IMR-90 (cell line): Measurements from ENCODE around the gene KIFAP3. TPM values are rescaled to one million over a fixed set of nuclear protein-coding genes. Genes with fewer than 3 reads are reported as not detected.

Experiments used
- ATAC-seq: fragments of 200-7000 bp; cut with Tn5 transposase; 2 replicates; pipeline ENCODE4 v1.9.1; 2020; ENCODE audit warnings: low read depth, mild to moderate bottlenecking, moderate library complexity
- BruUV-seq: library from RNA; stranded (reverse); fragments of 400-500 nt; replicated peaks from 2 replicates; lab custom pipeline; 2021; lab: Mats Ljungman, UMichigan
- CTCF ChIA-PET: fragments of 300-600 bp; formaldehyde crosslinking; extraction: SDS; loops from one replicate; lab custom pipeline; 2021; ENCODE audit warnings: antibody characterized with exemption; lab: Yijun Ruan, JAX
- POLR2A ChIA-PET: fragments of 300-600 bp; sonication (Branson Sonifier 250); formaldehyde crosslinking; loops from one replicate; lab custom pipeline; 2022; ENCODE audit warnings: antibody characterized with exemption; ENCODE audit not compliant: unreplicated experiment; lab: Charles Lee
- DNase-seq: peaks from one replicate; pipeline ENCODE4 v3.0.0; 2013
- H2AFZ ChIP-seq: replicated peaks from 2 replicates; pipeline ENCODE3; 2013; ENCODE audit warnings: low read length, mild to moderate bottlenecking; ENCODE audit not compliant: poor library complexity
- H2AK5ac ChIP-seq: 2 replicates; pipeline ENCODE4 v1.6.1; 2013; ENCODE audit warnings: low read depth, low read length, inconsistent platforms
- H2AK9ac ChIP-seq: replicated peaks from 2 replicates; pipeline ENCODE3; 2013; ENCODE audit warnings: mild to moderate bottlenecking, low read depth, low read length, moderate library complexity; ENCODE audit not compliant: poor library complexity
- H2BK120ac ChIP-seq: 2 replicates; pipeline ENCODE4 v1.6.1; 2013; ENCODE audit warnings: low read depth, low read length, inconsistent platforms
- H2BK15ac ChIP-seq: 3 replicates; pipeline ENCODE4 v1.6.1; 2013; ENCODE audit warnings: low read depth, low read length, inconsistent platforms
- H2BK20ac ChIP-seq: 2 replicates; pipeline ENCODE4 v1.6.1; 2013; ENCODE audit warnings: low read depth, mild to moderate bottlenecking, inconsistent platforms, low read length, moderate library complexity
- H2BK5ac ChIP-seq: 2 replicates; pipeline ENCODE4 v1.6.1; 2013; ENCODE audit warnings: mild to moderate bottlenecking, low read depth, low read length, inconsistent platforms; ENCODE audit not compliant: poor library complexity, severe bottlenecking
- H3K14ac ChIP-seq: replicated peaks from 2 replicates; pipeline ENCODE4 v1.6.1; 2013; ENCODE audit warnings: low read depth, low read length, inconsistent platforms
- H3K18ac ChIP-seq: 2 replicates; pipeline ENCODE4 v1.6.1; 2013; ENCODE audit warnings: low read depth, low read length, control low read depth
- H3K23ac ChIP-seq: 2 replicates; pipeline ENCODE4 v1.6.1; 2013; ENCODE audit warnings: low read depth, low read length, inconsistent platforms
- H3K27ac ChIP-seq: 2 replicates; pipeline ENCODE4 v1.5.1; 2013; ENCODE audit warnings: mild to moderate bottlenecking, control low read depth, low read length; ENCODE audit not compliant: insufficient read depth
- H3K27me3 ChIP-seq: 2 replicates; pipeline ENCODE4 v1.6.1; 2013; ENCODE audit warnings: low read length; ENCODE audit not compliant: control insufficient read depth, insufficient read depth
- H3K36me3 ChIP-seq: 2 replicates; pipeline ENCODE4 v1.6.1; 2013; ENCODE audit warnings: low read length, mixed read lengths; ENCODE audit not compliant: control insufficient read depth, insufficient read depth
- H3K4ac ChIP-seq: 2 replicates; pipeline ENCODE4 v1.6.1; 2013; ENCODE audit warnings: low read depth, low read length, inconsistent platforms
- H3K4me1 ChIP-seq: 2 replicates; pipeline ENCODE4 v1.6.1; 2013; ENCODE audit warnings: low read length, mixed read lengths; ENCODE audit not compliant: control insufficient read depth, insufficient read depth
- H3K4me2 ChIP-seq: 2 replicates; pipeline ENCODE4 v1.6.1; 2013; ENCODE audit warnings: low read depth, mild to moderate bottlenecking, control low read depth, low read length, moderate library complexity
- H3K4me3 ChIP-seq: 2 replicates; pipeline ENCODE4 v1.5.1; 2013; ENCODE audit warnings: low read depth, mild to moderate bottlenecking, control low read depth, low read length, moderate library complexity; ENCODE audit not compliant: insufficient read depth
- H3K56ac ChIP-seq: 2 replicates; pipeline ENCODE4 v1.6.1; 2013; ENCODE audit warnings: low read length, inconsistent platforms; ENCODE audit not compliant: insufficient read depth; ENCODE audit errors: extremely low read depth
- H3K79me1 ChIP-seq, 2 experiments: 2 replicates each; pipeline ENCODE4 v1.6.1; 2013; ENCODE audit warnings: low read length in 2 of 2, inconsistent platforms in 1 of 2, low read depth in 1 of 2
- H3K9ac ChIP-seq: 2 replicates; pipeline ENCODE4 v1.6.1; 2013; ENCODE audit warnings: low read depth, low read length, control low read depth
- H3K9me1 ChIP-seq: 2 replicates; pipeline ENCODE4 v1.6.1; 2013; ENCODE audit warnings: low read length, inconsistent platforms; ENCODE audit not compliant: insufficient read depth
- H3K9me3 ChIP-seq: 2 replicates; pipeline ENCODE4 v1.6.1; 2013; ENCODE audit warnings: low read length; ENCODE audit not compliant: control insufficient read depth, insufficient read depth
- H4K20me1 ChIP-seq: 2 replicates; pipeline ENCODE4 v1.6.1; 2013; ENCODE audit warnings: low read length, inconsistent platforms; ENCODE audit not compliant: insufficient read depth
- H4K5ac ChIP-seq: 2 replicates; pipeline ENCODE4 v1.6.1; 2013; ENCODE audit warnings: mild to moderate bottlenecking, low read depth, low read length, control low read depth
- H4K8ac ChIP-seq, 2 experiments: 2 replicates each; pipeline ENCODE4 v1.6.1; 2013; ENCODE audit warnings: low read depth in 2 of 2, low read length in 2 of 2, control low read depth in 1 of 2, inconsistent platforms in 1 of 2
- H4K91ac ChIP-seq: 2 replicates; pipeline ENCODE4 v1.6.1; 2013; ENCODE audit warnings: low read depth, low read length, inconsistent platforms; ENCODE audit not compliant: insufficient read depth
- FOS ChIP-seq: fragments of 150-350 bp; IDR thresholded peaks from 2 replicates; pipeline ENCODE4 v1.6.1; 2016; ENCODE audit warnings: low read depth, low read length
- MAFK ChIP-seq: IDR thresholded peaks from 2 replicates; pipeline ENCODE4 v1.6.1; 2012; ENCODE audit warnings: low read depth, low read length, improper control_type of control experiment
- RFX5 ChIP-seq: IDR thresholded peaks from 2 replicates; pipeline ENCODE4 v1.8.0; 2012; ENCODE audit warnings: low read depth, mild to moderate bottlenecking, low read length, moderate library complexity
- WGBS, 2 experiments: methylation state at CpG; one replicate each; pipeline versions ENCODE4 v1.1.5 to v1.1.7; 2013; ENCODE audit warnings: missing lambda C conversion rate in 2 of 2; ENCODE audit not compliant: insufficient read length in 1 of 2; ENCODE audit errors: extremely low coverage in 2 of 2; 5-methylcytosine and 5-hydroxymethylcytosine counted together
- dilution Hi-C: fragments of 300-500 bp; cut with HindIII; formaldehyde crosslinking; loops from one replicate; pipeline ENCODE4 v1.14.3; 2018; ENCODE audit warnings: low sequenced_read_pairs; ENCODE audit not compliant: unreplicated experiment
- in situ Hi-C: fragments of 300-500 bp; cut with MboI; formaldehyde crosslinking; loops from 3 replicates; pipeline ENCODE4 v1.14.3; 2019; ENCODE audit warnings: low sequenced_read_pairs, inconsistent platforms, mixed read lengths
- intact Hi-C: fragments of 100-400 bp; cut with micrococcal nuclease; formaldehyde crosslinking; loops from 2 replicates; pipeline ENCODE4 v1.10.0; 2022
- polyA plus RNA-seq, 3 experiments: library from polyadenylated mRNA; depleted of rRNA; stranded (reverse); fragments of >200 nt; gene quantifications; 2 replicates each; pipeline ENCODE4 v1.2.3, GENCODE V29; 2012; ENCODE audit warnings: low replicate concordance in 1 of 3
- total RNA-seq: library from RNA; depleted of rRNA; stranded (reverse); fragments of >200 nt; gene quantifications from 2 replicates; pipeline ENCODE4 v1.2.3, GENCODE V29; 2012

KIFAP3 gene
- total and polyA plus RNA-seq, 2 of the 4 experiments (the other 2 are of a cell fraction) = 10.5 to 10.9 TPM

- H4K91ac ChIP-seq = peak overlapping the region; percentile 64
- H2BK5ac ChIP-seq = peak overlapping the region; percentile 35
- no peak overlapping the region for H2BK120ac ChIP-seq
- peak overlapping the region; percentile 88 for H2AFZ ChIP-seq
- H4K8ac ChIP-seq = peak overlapping the region; percentile 96 to 98
- ChIA-PET CTCF (interaction anchor here (0.5 to 1.5 kb wide), 2 partner anchors 35 to 87 kb away, joined by 3 to 6 read pairs; no protein-coding TSS in a partner anchor), POLR2A (no interaction called here)
- WGBS, 2 experiments = 76% methylated on average over 5 of the region's 15 CpGs; no CpG with 5 or more reads in 1 of the 2 experiments
- peak overlapping the region; percentile 82 for H4K5ac ChIP-seq
- no peaks in the 10 kb centered on the region for H3K9me3 ChIP-seq
- ATAC-seq = no peak
- H3K9ac ChIP-seq = peak overlapping the region; percentile 33
- H3K27me3 ChIP-seq = 0 out of 2 replicates have a peak, but pooled peaks cover 2% of the 10 kb centered on the region
- H3K23ac ChIP-seq = 0 out of 2 replicates have a peak overlapping the region, but pooled peaks have one; percentile 30
- dilution Hi-C loops (no loop called here), intact Hi-C loops (no loop called here), in situ Hi-C loops (no loop called here)
- H3K79me1 ChIP-seq = peaks cover 17 to 25% of the 10 kb centered on the region in 2 experiments; a peak in 3 of 4 replicates
- H3K4me3 ChIP-seq = peak overlapping the region; percentile 68
- H3K56ac ChIP-seq = peak overlapping the region; percentile 26; the same call in 1 of the 2 replicates
- H2BK15ac ChIP-seq = no peak overlapping the region
- peak overlapping the region; percentile 71 for H2AK9ac ChIP-seq
- DNase-seq = no peak
- BruUV-seq = no TSS peak
- peak overlapping the region; percentile 27; the same call in 1 of the 2 replicates for H3K27ac ChIP-seq
- no peaks in the 10 kb centered on the region; the same call in 1 of the 2 replicates for H4K20me1 ChIP-seq
- H3K18ac ChIP-seq = no peak overlapping the region
- peak overlapping the region; percentile 78 for H3K4ac ChIP-seq
- H2BK20ac ChIP-seq = no peak overlapping the region
- H3K9me1 ChIP-seq = peaks cover 2% of the 10 kb centered on the region; the same call in 1 of the 2 replicates
- TF ChIP-seq FOS (no peak), RFX5 (no peak), MAFK (0 out of 2 replicates have a peak, but pooled peaks have one; percentile 17)
- peak overlapping the region; percentile 40; the same call in 1 of the 2 replicates for H2AK5ac ChIP-seq
- peaks cover 2% of the 10 kb centered on the region; the same call in 1 of the 2 replicates for H3K4me1 ChIP-seq
- H3K36me3 ChIP-seq = 0 out of 2 replicates have a peak, but pooled peaks cover 1% of the 10 kb centered on the region
- peak overlapping the region; percentile 87 for H3K4me2 ChIP-seq
- peak overlapping the region; percentile 73 for H3K14ac ChIP-seq
Observed at GRCh38 chr1:169894424-169895145, 179.9 kb downstream of the KIFAP3 start.
